PC-9 (cell line): ENCODE measurements around the gene SLC7A10. TPM values are rescaled to one million over a fixed set of nuclear protein-coding genes. Genes with fewer than 3 reads are reported as not detected.

Experiments used
- BruUV-seq: library from RNA; stranded (reverse); fragments of 400-500 nt; replicated peaks from 2 replicates; lab custom pipeline; 2021; lab: Mats Ljungman, UMichigan
- CTCF ChIA-PET: fragments of 300-600 bp; sonication (Branson Sonifier 250); formaldehyde crosslinking; loops from one replicate; lab custom pipeline; 2022; ENCODE audit warnings: antibody characterized with exemption; lab: Charles Lee
- POLR2A ChIA-PET: fragments of 300-600 bp; sonication (Branson Sonifier 250); formaldehyde crosslinking; loops from one replicate; lab custom pipeline; 2022; ENCODE audit warnings: antibody characterized with exemption; ENCODE audit not compliant: unreplicated experiment; lab: Charles Lee
- DNase-seq, 2 experiments: peaks; one replicate each; pipeline versions ENCODE4 v3.0.0 to v3.0.0-alpha.2; 2015 to 2022; ENCODE audit warnings: mixed read lengths in 1 of 2
- H2AFZ ChIP-seq: fragments of 200-600 bp; sonication (generic); 2 replicates; pipeline ENCODE4 v1.8.1; 2017; ENCODE audit warnings: antibody characterized with exemption
- H3F3A ChIP-seq: fragments of 200-600 bp; sonication (generic); 2 replicates; pipeline ENCODE4 v1.8.1; 2017; ENCODE audit warnings: antibody characterized with exemption, mild to moderate bottlenecking, low read depth; ENCODE audit not compliant: insufficient read depth
- H3K27ac ChIP-seq: fragments of 200-600 bp; sonication (generic); 2 replicates; pipeline ENCODE4 v1.6.1; 2016; ENCODE audit warnings: mixed run types
- H3K27me3 ChIP-seq: fragments of 200-600 bp; sonication (generic); 2 replicates; pipeline ENCODE4 v1.6.1; 2016; ENCODE audit warnings: low read depth, mixed run types; ENCODE audit not compliant: insufficient read depth
- H3K36me3 ChIP-seq: fragments of 200-600 bp; sonication (generic); 2 replicates; pipeline ENCODE4 v1.6.1; 2016; ENCODE audit warnings: low read depth, mixed run types
- H3K4me1 ChIP-seq: fragments of 200-600 bp; sonication (generic); replicated peaks from 2 replicates; pipeline ENCODE4 v1.6.1; 2016; ENCODE audit warnings: mixed run types; ENCODE audit not compliant: insufficient read depth
- H3K4me2 ChIP-seq: fragments of 200-600 bp; sonication (generic); 2 replicates; pipeline ENCODE4 v1.6.1; 2017; ENCODE audit warnings: mixed run types
- H3K4me3 ChIP-seq: fragments of 200-600 bp; sonication (generic); 2 replicates; pipeline ENCODE4 v1.6.1; 2016; ENCODE audit warnings: mixed run types
- H3K79me2 ChIP-seq: fragments of 200-600 bp; sonication (generic); 2 replicates; pipeline ENCODE4 v1.6.1; 2017; ENCODE audit warnings: low read depth, mixed run types
- H3K9me2 ChIP-seq: fragments of 200-600 bp; sonication (generic); 2 replicates; pipeline ENCODE4 v1.8.1; 2017; ENCODE audit warnings: mild to moderate bottlenecking; ENCODE audit not compliant: insufficient read depth
- H3K9me3 ChIP-seq: fragments of 200-600 bp; sonication (generic); 2 replicates; pipeline ENCODE4 v1.8.1; 2016; ENCODE audit warnings: low read depth; ENCODE audit not compliant: insufficient read depth
- H4K20me1 ChIP-seq: fragments of 200-600 bp; sonication (generic); 2 replicates; pipeline ENCODE4 v1.8.1; 2017; ENCODE audit not compliant: insufficient read depth
- EZH2 ChIP-seq: fragments of 200-600 bp; sonication (generic); IDR thresholded peaks from 2 replicates; pipeline ENCODE4 v1.8.0; 2017; ENCODE audit warnings: antibody characterized with exemption, low read depth
- intact Hi-C: fragments of 100-400 bp; cut with micrococcal nuclease; formaldehyde crosslinking; loops from one replicate; pipeline ENCODE4 v1.10.0; 2022; ENCODE audit not compliant: unreplicated experiment
- total RNA-seq: library from RNA; stranded (reverse); gene quantifications from 2 replicates; pipeline ENCODE4 v1.2.3, GENCODE V29; 2021
- TF ChIP-seq, protein P1 (sequence below): fragments of 200-600 bp; sonication (generic); conservative IDR thresholded peaks from 2 replicates; pipeline ENCODE4 v1.6.1; 2017; ENCODE audit warnings: mixed run types, antibody characterized with exemption, mild to moderate bottlenecking, moderate library complexity

Gene SLC7A10
- total RNA-seq, 1 experiment from 2014 or later: not detected

DNA sequence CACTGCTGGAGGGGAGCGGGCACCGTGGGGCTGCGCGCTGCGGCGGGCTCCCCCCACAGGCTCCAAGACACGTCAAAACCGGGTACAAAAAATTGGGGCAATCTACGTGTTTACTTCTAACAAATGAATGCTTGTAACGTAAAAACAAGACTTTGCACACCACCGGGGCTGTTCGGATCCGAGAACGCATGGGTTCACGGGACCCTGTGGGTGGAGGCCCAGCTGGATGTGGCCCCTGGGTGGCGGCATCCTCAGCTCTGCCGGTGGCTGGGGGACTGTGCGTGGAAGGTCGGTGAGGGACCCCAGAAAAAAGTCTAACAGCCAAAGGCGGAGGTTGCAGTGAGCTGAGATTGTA is 10.3 kb upstream of the SLC7A10 start:
- Histone ChIP-seq H3K79me2 (no peaks in the 10 kb centered on the region), H3K4me3 (no peak overlapping the region), H3K9me2 (no peaks in the 10 kb centered on the region), H3K4me1 (no peaks in the 10 kb centered on the region), H4K20me1 (no peaks in the 10 kb centered on the region), H3F3A (no peaks in the 10 kb centered on the region), H2AFZ (no peak overlapping the region), H3K27me3 (peaks cover 17% of the 10 kb centered on the region), H3K27ac (no peak overlapping the region), H3K36me3 (no peaks in the 10 kb centered on the region), H3K9me3 (no peaks in the 10 kb centered on the region), H3K4me2 (no peak overlapping the region)
- no TSS peak for BruUV-seq
- TF ChIP-seq EZH2: no peak
- TF ChIP-seq, protein P1, sequence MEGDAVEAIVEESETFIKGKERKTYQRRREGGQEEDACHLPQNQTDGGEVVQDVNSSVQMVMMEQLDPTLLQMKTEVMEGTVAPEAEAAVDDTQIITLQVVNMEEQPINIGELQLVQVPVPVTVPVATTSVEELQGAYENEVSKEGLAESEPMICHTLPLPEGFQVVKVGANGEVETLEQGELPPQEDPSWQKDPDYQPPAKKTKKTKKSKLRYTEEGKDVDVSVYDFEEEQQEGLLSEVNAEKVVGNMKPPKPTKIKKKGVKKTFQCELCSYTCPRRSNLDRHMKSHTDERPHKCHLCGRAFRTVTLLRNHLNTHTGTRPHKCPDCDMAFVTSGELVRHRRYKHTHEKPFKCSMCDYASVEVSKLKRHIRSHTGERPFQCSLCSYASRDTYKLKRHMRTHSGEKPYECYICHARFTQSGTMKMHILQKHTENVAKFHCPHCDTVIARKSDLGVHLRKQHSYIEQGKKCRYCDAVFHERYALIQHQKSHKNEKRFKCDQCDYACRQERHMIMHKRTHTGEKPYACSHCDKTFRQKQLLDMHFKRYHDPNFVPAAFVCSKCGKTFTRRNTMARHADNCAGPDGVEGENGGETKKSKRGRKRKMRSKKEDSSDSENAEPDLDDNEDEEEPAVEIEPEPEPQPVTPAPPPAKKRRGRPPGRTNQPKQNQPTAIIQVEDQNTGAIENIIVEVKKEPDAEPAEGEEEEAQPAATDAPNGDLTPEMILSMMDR: no peak
- ChIA-PET CTCF (interaction anchor here (1.1 kb wide), 1 partner anchor 171 kb away, joined by 4 read pairs; no protein-coding TSS in a partner anchor), POLR2A (no interaction called here)
- intact Hi-C loops: loop anchor here (1.0 to 2.0 kb wide), 4 partner anchors 92 to 535 kb away; no protein-coding TSS in a partner anchor
- DNase-seq: no peak

DNA sequence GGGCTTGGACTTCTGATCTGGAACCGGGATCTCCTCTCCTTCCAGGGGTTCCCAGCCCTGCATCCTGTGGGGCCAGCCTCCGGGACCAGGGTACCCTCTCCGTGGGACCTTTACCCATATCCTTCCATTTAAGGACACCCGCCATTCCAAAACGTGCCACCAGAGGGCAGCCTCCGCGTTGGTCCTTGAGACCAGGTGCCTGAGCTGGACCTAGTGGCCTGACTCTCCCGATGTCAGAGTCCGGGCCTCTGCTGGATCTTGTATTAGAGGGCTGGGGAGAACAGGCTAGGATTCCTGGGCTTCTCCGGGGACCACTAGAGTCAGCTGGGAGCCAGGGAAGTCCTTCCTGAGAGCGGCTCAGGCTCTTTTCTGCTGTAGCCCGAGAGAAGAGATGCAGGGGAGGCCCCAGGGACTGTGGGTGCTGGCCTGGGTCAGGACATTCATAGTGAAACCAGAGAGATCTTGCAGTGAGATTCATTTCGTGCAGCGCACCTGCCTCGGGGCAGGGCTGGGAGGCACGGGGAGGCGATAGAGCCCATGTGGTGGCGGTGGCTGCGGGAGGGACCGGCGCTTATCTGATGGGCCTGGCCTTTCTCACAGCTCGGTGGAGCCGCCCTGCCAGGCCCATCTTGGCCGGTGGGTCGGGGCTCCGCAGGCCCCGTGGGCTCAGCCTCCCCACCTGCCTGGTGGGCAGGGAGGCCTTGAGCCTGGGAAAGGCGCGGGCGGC is 9.8 kb upstream of the SLC7A10 start:
- H3K27me3 ChIP-seq: peaks cover 21% of the 10 kb centered on the region
- no peaks in the 10 kb centered on the region for H3K79me2 ChIP-seq
- H4K20me1 ChIP-seq: no peaks in the 10 kb centered on the region
- no peaks in the 10 kb centered on the region for H3K9me3 ChIP-seq
- H3K4me2 ChIP-seq: peak overlapping the region; percentile 43; the same call in 1 of the 2 replicates
- no TSS peak for BruUV-seq
- no peak overlapping the region for H3K4me3 ChIP-seq
- peak; percentile 61 to 79 for DNase-seq
- H3K9me2 ChIP-seq: no peaks in the 10 kb centered on the region
- TF ChIP-seq EZH2: no peak
- TF ChIP-seq, protein P1: peak; percentile 94
- POLR2A ChIA-PET: interaction anchor here (0.6 kb wide), 1 partner anchor 25 kb away, joined by 4 read pairs; no protein-coding TSS in a partner anchor
- no peaks in the 10 kb centered on the region for H3K36me3 ChIP-seq
- no peak overlapping the region for H2AFZ ChIP-seq
- intact Hi-C loops: loop anchor here (1.0 to 2.0 kb wide), 4 partner anchors 91 to 535 kb away; no protein-coding TSS in a partner anchor
- no peak overlapping the region for H3K27ac ChIP-seq
- no peaks in the 10 kb centered on the region for H3F3A ChIP-seq
- H3K4me1 ChIP-seq: no peaks in the 10 kb centered on the region
- CTCF ChIA-PET: interaction anchor here (0.6 to 1.1 kb wide), 2 partner anchors 171 to 313 kb away, joined by 3 to 4 read pairs; no protein-coding TSS in a partner anchor

DNA sequence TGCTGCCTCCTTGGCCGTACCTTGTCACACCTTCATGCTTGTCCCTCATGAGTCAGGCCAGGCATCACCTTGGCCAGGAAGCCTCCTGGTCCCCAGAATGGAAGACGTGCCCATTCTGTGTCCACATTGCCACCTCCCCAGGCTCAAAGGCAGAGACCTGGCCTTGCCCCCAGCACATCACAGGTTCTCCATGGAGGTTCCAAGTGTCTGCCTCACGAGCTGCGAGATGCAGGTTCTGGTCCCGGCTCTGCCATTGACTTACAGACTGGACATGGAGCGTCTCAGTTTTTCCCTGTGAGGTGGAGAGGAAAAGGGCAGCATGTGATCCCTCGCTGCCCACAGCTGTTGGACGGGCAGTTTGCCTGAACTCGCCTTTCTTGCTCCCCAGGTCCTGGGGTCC is 9.1 kb upstream of the SLC7A10 start:
- Histone ChIP-seq H3K4me3 (no peak overlapping the region), H3F3A (no peaks in the 10 kb centered on the region), H3K27me3 (peaks cover 27% of the 10 kb centered on the region), H4K20me1 (no peaks in the 10 kb centered on the region), H3K4me1 (no peaks in the 10 kb centered on the region), H3K36me3 (no peaks in the 10 kb centered on the region), H3K27ac (no peak overlapping the region), H3K79me2 (no peaks in the 10 kb centered on the region), H3K4me2 (no peak overlapping the region), H3K9me2 (no peaks in the 10 kb centered on the region), H3K9me3 (no peaks in the 10 kb centered on the region), H2AFZ (no peak overlapping the region)
- DNase-seq: no peak
- POLR2A ChIA-PET: no interaction called here
- intact Hi-C loops: loop anchor here (1.0 to 2.0 kb wide), 4 partner anchors 90 to 536 kb away; no protein-coding TSS in a partner anchor
- TF ChIP-seq, protein P1: no peak
- no peak for TF ChIP-seq EZH2
- BruUV-seq: no TSS peak
- CTCF ChIA-PET: no interaction called here
